Measurements from ENCODE around the gene MARCHF2. TPM values are rescaled to one million over a fixed set of nuclear protein-coding genes. Genes with fewer than 3 reads are reported as not detected.

MARCHF2 gene
- total RNA-seq, 4 donors from 2014 or later: 53.5 to 110 (median 60.8) TPM

- 82 to 93% methylated on average over 14 of the region's 14 CpGs for WGBS, 2 donors
- no peak overlapping the region for H3K4me3 ChIP-seq (ENCODE audit: low read depth, poor library complexity, severe bottlenecking)
- intact Hi-C loops (cut with DNase I; ENCODE audit: low total_unique reads): loop anchor here (5.0 kb wide), 1 partner anchor 43 kb away; no protein-coding TSS in a partner anchor
- TF ChIP-seq CTCF (IDR thresholded peaks at IDR 0.05): no peak
- TF ChIP-seq POLR2A (IDR thresholded peaks at IDR 0.05): no peak
- DNase-seq (ENCODE audit: low spot score in 2 of 2): no peak
Observed at GRCh38 chr19:8395621-8396082, 17.5 kb upstream of the MARCHF2 start.

DNA sequence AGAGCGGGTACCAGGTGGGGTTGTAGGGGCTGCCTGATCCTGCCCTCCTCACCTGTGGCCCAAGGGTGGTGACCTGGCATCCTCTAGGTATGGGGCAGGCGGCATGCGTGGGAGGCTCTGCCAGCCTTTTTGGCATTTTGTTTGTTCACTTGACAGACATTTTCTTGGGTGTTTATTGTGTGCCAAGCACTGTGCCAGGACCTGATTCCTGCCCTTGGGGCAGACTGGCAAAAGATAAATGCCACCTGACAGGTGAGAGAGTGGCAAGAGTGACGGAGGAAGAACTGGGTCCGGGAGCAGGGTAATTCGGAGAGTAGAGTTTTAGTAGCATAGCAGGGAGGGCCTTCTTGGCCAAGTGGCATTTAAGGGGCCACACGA is 16.9 kb upstream of the MARCHF2 start:
- no peak overlapping the region for H3K4me3 ChIP-seq (ENCODE audit: low read depth, poor library complexity, severe bottlenecking)
- DNase-seq (ENCODE audit: low spot score in 2 of 2): no peak
- 55 to 63% methylated on average over 7 of the region's 7 CpGs for WGBS, 2 donors
- no peak for TF ChIP-seq POLR2A (IDR thresholded peaks at IDR 0.05)
- no peak for TF ChIP-seq CTCF (IDR thresholded peaks at IDR 0.05)
- intact Hi-C loops (cut with DNase I; ENCODE audit: low total_unique reads): loop anchor here (5.0 kb wide), 1 partner anchor 44 kb away; no protein-coding TSS in a partner anchor

GRCh38 chr19:8396563-8397203 is 16.4 kb upstream of the MARCHF2 start:
- 35 to 38% methylated on average over 20 to 21 of the region's 22 CpGs for WGBS, 2 donors
- peak in 1 of 2 donors; percentile 59 for DNase-seq (ENCODE audit: low spot score in 2 of 2)
- intact Hi-C loops (cut with DNase I; ENCODE audit: low total_unique reads): loop anchor here (5.0 kb wide), 1 partner anchor 44 kb away; no protein-coding TSS in a partner anchor
- H3K4me3 ChIP-seq (ENCODE audit: low read depth, poor library complexity, severe bottlenecking): no peak overlapping the region
- TF ChIP-seq POLR2A (IDR thresholded peaks at IDR 0.05) (no peak), CTCF (IDR thresholded peaks at IDR 0.05) (no peak)

GRCh38 chr19:8397271-8397670 is 15.8 kb upstream of the MARCHF2 start:
- H3K4me3 ChIP-seq (ENCODE audit: low read depth, poor library complexity, severe bottlenecking): no peak overlapping the region
- DNase-seq (ENCODE audit: low spot score in 2 of 2): no peak
- intact Hi-C loops (cut with DNase I; ENCODE audit: low total_unique reads): loop anchor here (5.0 kb wide), 1 partner anchor 45 kb away; no protein-coding TSS in a partner anchor
- WGBS, 2 donors: 33 to 35% methylated on average over 7 of the region's 7 CpGs
- no peak for TF ChIP-seq CTCF (IDR thresholded peaks at IDR 0.05)
- TF ChIP-seq POLR2A (IDR thresholded peaks at IDR 0.05): no peak

DNA sequence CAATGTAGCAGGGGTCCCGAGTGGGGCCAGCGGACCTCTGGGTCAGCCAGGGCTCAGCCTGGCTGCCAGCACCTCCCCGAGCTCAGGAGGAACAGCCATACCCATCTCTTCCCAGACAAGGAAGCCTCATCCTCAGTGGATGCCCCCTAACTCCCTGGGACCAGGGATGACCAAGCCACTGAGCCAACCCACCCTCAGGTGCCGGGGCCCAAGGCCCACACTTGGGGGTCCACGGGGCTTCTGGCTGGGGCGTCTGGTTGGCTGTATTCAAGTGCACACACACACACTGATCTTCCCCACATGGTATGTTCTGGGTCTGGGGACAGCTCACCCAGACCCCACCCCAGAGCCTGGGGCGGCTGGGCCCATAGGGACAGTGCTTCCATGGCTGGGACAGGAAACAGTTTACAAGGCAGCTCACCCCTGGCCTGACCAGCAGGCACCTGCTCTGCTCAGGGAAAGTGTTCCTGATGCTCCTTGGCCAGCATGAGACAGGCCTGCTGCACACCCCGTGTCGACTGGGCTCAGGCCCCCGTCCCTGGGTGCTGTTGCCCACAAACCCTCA is 15.3 kb upstream of the MARCHF2 start:
- no peak overlapping the region for H3K4me3 ChIP-seq (ENCODE audit: low read depth, poor library complexity, severe bottlenecking)
- intact Hi-C loops (cut with DNase I; ENCODE audit: low total_unique reads): loop anchor here (5.0 kb wide), 1 partner anchor 46 kb away; no protein-coding TSS in a partner anchor
- 72 to 82% methylated on average over 6 of the region's 10 CpGs for WGBS, 2 donors
- DNase-seq (ENCODE audit: low spot score in 2 of 2): no peak
- TF ChIP-seq CTCF (IDR thresholded peaks at IDR 0.05) (no peak), POLR2A (IDR thresholded peaks at IDR 0.05) (no peak)

All from lower leg skin (tissue), 4 donors.